Measurements from ENCODE around the gene ZNF638.

The ZNF638 gene

GRCh38 chr2:71339685-71340084 lies 8.1 kb downstream of the ZNF638 start:
- no peaks in the 10 kb centered on the region for H3K4me1 ChIP-seq (ENCODE audit: low read length)
- H3K79me2 ChIP-seq (ENCODE audit: low read length), result peaks cover 100% of the 10 kb centered on the region
- H3K36me3 ChIP-seq (replicated peaks; ENCODE audit: low read depth, low read length), result peaks cover 23% of the 10 kb centered on the region
- no peak overlapping the region for H3K27ac ChIP-seq (ENCODE audit: low read length)
- no peak overlapping the region for H3K4me2 ChIP-seq (ENCODE audit: low read length)
- H3K4me3 ChIP-seq (ENCODE audit: low read length), result no peak overlapping the region
- TF ChIP-seq CTCF (IDR thresholded peaks at IDR 0.05; ENCODE audit: low read depth, low read length), result no peak
- no peak for TF ChIP-seq EZH2phosphoT487 (IDR thresholded peaks at IDR 0.05; ENCODE audit: low read depth)
- H2AFZ ChIP-seq (ENCODE audit: low read depth, low read length), result no peak overlapping the region
- H3K27me3 ChIP-seq (ENCODE audit: low read depth, low read length), result no peaks in the 10 kb centered on the region
- peaks cover 85% of the 10 kb centered on the region for H4K20me1 ChIP-seq (ENCODE audit: insufficient read depth, low read length)
- no peaks in the 10 kb centered on the region for H3K9me3 ChIP-seq (ENCODE audit: insufficient read depth, low read length)
- H3K9ac ChIP-seq (ENCODE audit: low read length), result no peak overlapping the region

GRCh38 chr2:71340176-71340575 lies 8.6 kb downstream of the ZNF638 start:
- H2AFZ ChIP-seq (ENCODE audit: low read depth, low read length), result no peak overlapping the region

GRCh38 chr2:71341645-71342044 lies 10.1 kb downstream of the ZNF638 start:
- Histone ChIP-seq H3K4me3 (ENCODE audit: low read length) (no peak overlapping the region), H3K4me2 (ENCODE audit: low read length) (no peak overlapping the region), H3K27me3 (ENCODE audit: low read depth, low read length) (no peaks in the 10 kb centered on the region), H3K9ac (ENCODE audit: low read length) (no peak overlapping the region), H2AFZ (ENCODE audit: low read depth, low read length) (no peak overlapping the region), H3K4me1 (ENCODE audit: low read length) (no peaks in the 10 kb centered on the region), H3K9me3 (ENCODE audit: insufficient read depth, low read length) (no peaks in the 10 kb centered on the region), H3K79me2 (ENCODE audit: low read length) (peaks cover 100% of the 10 kb centered on the region), H3K27ac (ENCODE audit: low read length) (no peak overlapping the region), H4K20me1 (ENCODE audit: insufficient read depth, low read length) (peaks cover 95% of the 10 kb centered on the region), H3K36me3 (replicated peaks; ENCODE audit: low read depth, low read length) (peaks cover 17% of the 10 kb centered on the region)
- TF ChIP-seq CTCF (IDR thresholded peaks at IDR 0.05; ENCODE audit: low read depth, low read length) (no peak), EZH2phosphoT487 (IDR thresholded peaks at IDR 0.05; ENCODE audit: low read depth) (no peak)

More at GRCh38 chr2:71340176-71340575, 8.6 kb downstream of the ZNF638 start:
- H3K27ac ChIP-seq (ENCODE audit: low read length), result no peak overlapping the region
- H3K9me3 ChIP-seq (ENCODE audit: insufficient read depth, low read length), result no peaks in the 10 kb centered on the region
- TF ChIP-seq EZH2phosphoT487 (IDR thresholded peaks at IDR 0.05; ENCODE audit: low read depth) (no peak), CTCF (IDR thresholded peaks at IDR 0.05; ENCODE audit: low read depth, low read length) (no peak)
- peaks cover 100% of the 10 kb centered on the region for H3K79me2 ChIP-seq (ENCODE audit: low read length)
- no peak overlapping the region for H3K4me3 ChIP-seq (ENCODE audit: low read length)
- peaks cover 89% of the 10 kb centered on the region for H4K20me1 ChIP-seq (ENCODE audit: insufficient read depth, low read length)
- H3K36me3 ChIP-seq (replicated peaks; ENCODE audit: low read depth, low read length), result peaks cover 23% of the 10 kb centered on the region
- H3K9ac ChIP-seq (ENCODE audit: low read length), result no peak overlapping the region
- H3K4me1 ChIP-seq (ENCODE audit: low read length), result no peaks in the 10 kb centered on the region
- no peak overlapping the region for H3K4me2 ChIP-seq (ENCODE audit: low read length)
- H3K27me3 ChIP-seq (ENCODE audit: low read depth, low read length), result no peaks in the 10 kb centered on the region

GRCh38 chr2:71346065-71346464 lies 14.5 kb downstream of the ZNF638 start:
- H3K27me3 ChIP-seq (ENCODE audit: low read depth, low read length), result no peaks in the 10 kb centered on the region
- no peak overlapping the region for H3K27ac ChIP-seq (ENCODE audit: low read length)
- no peaks in the 10 kb centered on the region for H3K9me3 ChIP-seq (ENCODE audit: insufficient read depth, low read length)
- peaks cover 95% of the 10 kb centered on the region for H4K20me1 ChIP-seq (ENCODE audit: insufficient read depth, low read length)
- no peak overlapping the region for H3K4me3 ChIP-seq (ENCODE audit: low read length)
- H3K4me1 ChIP-seq (ENCODE audit: low read length), result no peaks in the 10 kb centered on the region
- H3K4me2 ChIP-seq (ENCODE audit: low read length), result no peak overlapping the region
- TF ChIP-seq CTCF (IDR thresholded peaks at IDR 0.05; ENCODE audit: low read depth, low read length) (no peak), EZH2phosphoT487 (IDR thresholded peaks at IDR 0.05; ENCODE audit: low read depth) (no peak)
- no peak overlapping the region for H2AFZ ChIP-seq (ENCODE audit: low read depth, low read length)
- no peak overlapping the region for H3K9ac ChIP-seq (ENCODE audit: low read length)
- peaks cover 100% of the 10 kb centered on the region for H3K79me2 ChIP-seq (ENCODE audit: low read length)
- H3K36me3 ChIP-seq (replicated peaks; ENCODE audit: low read depth, low read length), result peaks cover 31% of the 10 kb centered on the region

Data from OCI-LY3 (cell line).